Measurements from ENCODE around the gene PYROXD2. TPM values are rescaled to one million over a fixed set of nuclear protein-coding genes. Genes with fewer than 3 reads are reported as not detected.
A peak's percentile ranks its signal among the peaks of the same experiment; 100 is the strongest.

PYROXD2 gene
- total and polyA plus RNA-seq, 10 of the 15 experiments (the other 5 are each of a cell fraction or from before 2014, with no cell fraction given), result 4.8 to 15.8 (median 11.1) TPM

GRCh38 chr10:98422182-98422581, 7.2 kb upstream of the PYROXD2 start (continued):
- TF ChIP-seq ZBED1 (IDR thresholded peaks at IDR 0.05; ENCODE audit: borderline replicate concordance), result no peak
- TF ChIP-seq ZZZ3 (IDR thresholded peaks at IDR 0.05; ENCODE audit: control insufficient read depth, insufficient read length, low read depth), result no peak

- WGBS (ENCODE audit: insufficient coverage, insufficient replicate concordance, low lambda C conversion rate, missing lambda C conversion rate), result 69% methylated on average over 9 of the region's 9 CpGs
- BruUV-seq (replicated peaks), result no TSS peak
- Histone ChIP-seq H3K36me3 (ENCODE audit: control insufficient read depth in 2 of 2, insufficient read depth in 2 of 2, low read length in 1 of 2) (peaks cover 5 to 13% of the 10 kb centered on the region in 2 experiments; a peak in 3 of 4 replicates), H2AFZ (ENCODE audit: control insufficient read depth, low read depth, low read length) (no peak overlapping the region), H3K27me3 (replicated peaks in 1 of 2; ENCODE audit: control insufficient read depth in 2 of 2, insufficient read depth in 2 of 2, low read length in 1 of 2) (no peaks in the 10 kb centered on the region), H3K4me2 (ENCODE audit: control insufficient read depth, insufficient read depth) (no peak overlapping the region), H4K20me1 (ENCODE audit: control insufficient read depth, insufficient read depth) (no peaks in the 10 kb centered on the region), H3K4me3 (no peak overlapping the region), H3K79me2 (ENCODE audit: control insufficient read depth, insufficient read depth, low read length) (no peaks in the 10 kb centered on the region), H3K4me1 (ENCODE audit: control insufficient read depth, insufficient read depth, low read length) (peaks cover 5% of the 10 kb centered on the region), H3K9me3 (replicated peaks; ENCODE audit: control insufficient read depth, insufficient read depth, low read length) (no peaks in the 10 kb centered on the region), H3K27ac (ENCODE audit: control insufficient read depth, insufficient read depth) (no peak overlapping the region), H3K9ac (ENCODE audit: control insufficient read depth, insufficient read depth, low read length) (no peak overlapping the region)
- ATAC-seq (no peak; the same call in 2 of the 3 replicates), DNase-seq (ENCODE audit: low read depth, low spot score) (no peak), FAIRE-seq (no peak)
- in situ Hi-C loops (cut with MboI) (no loop called here), intact Hi-C loops (cut with micrococcal nuclease; ENCODE audit: unreplicated experiment) (no loop called here)
- CTCF ChIA-PET, result no interaction called here
- SMC1A ChIA-PET (ENCODE audit: uncharacterized antibody, unreplicated experiment), result no interaction called here
- POLR2A ChIA-PET, result no interaction called here
- RAD21 ChIA-PET (ENCODE audit: unreplicated experiment), result no interaction called here
- TF ChIP-seq CHD2 (IDR thresholded peaks at IDR 0.05; ENCODE audit: borderline replicate concordance, low read depth, low read length), result no peak
- no peak for TF ChIP-seq CBX5 (IDR thresholded peaks at IDR 0.05; ENCODE audit: low read depth)
- TF ChIP-seq MEF2B (IDR thresholded peaks at IDR 0.05; ENCODE audit: partially characterized antibody, poor library complexity, severe bottlenecking), result peak; percentile 35
Measured at GRCh38 chr10:98420786-98421185, 5.8 kb upstream of the PYROXD2 start.

- Histone ChIP-seq H4K20me1 (ENCODE audit: control insufficient read depth, insufficient read depth) (no peaks in the 10 kb centered on the region), H3K9ac (ENCODE audit: control insufficient read depth, insufficient read depth, low read length) (no peak overlapping the region), H2AFZ (ENCODE audit: control insufficient read depth, low read depth, low read length) (no peak overlapping the region), H3K4me3 (no peak overlapping the region), H3K4me2 (ENCODE audit: control insufficient read depth, insufficient read depth) (no peak overlapping the region), H3K36me3 (ENCODE audit: control insufficient read depth in 2 of 2, insufficient read depth in 2 of 2, low read length in 1 of 2) (peaks cover 5 to 13% of the 10 kb centered on the region in 2 experiments; a peak in 2 of 4 replicates), H3K79me2 (ENCODE audit: control insufficient read depth, insufficient read depth, low read length) (no peaks in the 10 kb centered on the region), H3K27ac (ENCODE audit: control insufficient read depth, insufficient read depth) (no peak overlapping the region), H3K9me3 (replicated peaks; ENCODE audit: control insufficient read depth, insufficient read depth, low read length) (no peaks in the 10 kb centered on the region), H3K27me3 (replicated peaks in 1 of 2; ENCODE audit: control insufficient read depth in 2 of 2, insufficient read depth in 2 of 2, low read length in 1 of 2) (no peaks in the 10 kb centered on the region), H3K4me1 (ENCODE audit: control insufficient read depth, insufficient read depth, low read length) (peaks cover 5% of the 10 kb centered on the region)
- TF ChIP-seq DPF2 (IDR thresholded peaks at IDR 0.05), result no peak
- no peak for TF ChIP-seq PBX3 (IDR thresholded peaks at IDR 0.05; ENCODE audit: insufficient replicate concordance, low read depth, low read length)
- no peak for TF ChIP-seq CEBPB (IDR thresholded peaks at IDR 0.05; ENCODE audit: borderline replicate concordance in 1 of 2, low read depth in 2 of 2, low read length in 2 of 2)
- TF ChIP-seq HDAC6 (IDR thresholded peaks at IDR 0.05; ENCODE audit: unreplicated experiment), result no peak
- no peak for TF ChIP-seq CHD2 (IDR thresholded peaks at IDR 0.05; ENCODE audit: borderline replicate concordance, low read depth, low read length)
- TF ChIP-seq SPI1 (IDR thresholded peaks at IDR 0.05; ENCODE audit: borderline replicate concordance, insufficient read depth, low read depth, low read length), result no peak
- TF ChIP-seq GABPA (IDR thresholded peaks at IDR 0.05; ENCODE audit: low read depth), result no peak
- FAIRE-seq (no peak), DNase-seq (ENCODE audit: low read depth, low spot score) (no peak), ATAC-seq (no peak)
- WGBS (ENCODE audit: insufficient coverage, insufficient replicate concordance, low lambda C conversion rate, missing lambda C conversion rate), result 98% methylated on average over 17 of the region's 17 CpGs
- intact Hi-C loops (cut with micrococcal nuclease; ENCODE audit: unreplicated experiment) (no loop called here), in situ Hi-C loops (cut with MboI) (no loop called here)
- ChIA-PET POLR2A (no interaction called here), RAD21 (ENCODE audit: unreplicated experiment) (no interaction called here), CTCF (no interaction called here), SMC1A (ENCODE audit: uncharacterized antibody, unreplicated experiment) (no interaction called here)
- BruUV-seq (replicated peaks), result no TSS peak
Measured at GRCh38 chr10:98419469-98420261, 4.7 kb upstream of the PYROXD2 start.

Measured in GM12878 (cell line).